GM12801 (cell line): ENCODE results near the gene KANSL3.

Source experiments
- TF ChIP-seq, protein P1 (sequence below): IDR thresholded peaks from one replicate; pipeline ENCODE4 v1.5.1; 2011; ENCODE audit warnings: control low read depth; ENCODE audit not compliant: insufficient read length; ENCODE audit errors: extremely low read depth

Gene KANSL3

DNA sequence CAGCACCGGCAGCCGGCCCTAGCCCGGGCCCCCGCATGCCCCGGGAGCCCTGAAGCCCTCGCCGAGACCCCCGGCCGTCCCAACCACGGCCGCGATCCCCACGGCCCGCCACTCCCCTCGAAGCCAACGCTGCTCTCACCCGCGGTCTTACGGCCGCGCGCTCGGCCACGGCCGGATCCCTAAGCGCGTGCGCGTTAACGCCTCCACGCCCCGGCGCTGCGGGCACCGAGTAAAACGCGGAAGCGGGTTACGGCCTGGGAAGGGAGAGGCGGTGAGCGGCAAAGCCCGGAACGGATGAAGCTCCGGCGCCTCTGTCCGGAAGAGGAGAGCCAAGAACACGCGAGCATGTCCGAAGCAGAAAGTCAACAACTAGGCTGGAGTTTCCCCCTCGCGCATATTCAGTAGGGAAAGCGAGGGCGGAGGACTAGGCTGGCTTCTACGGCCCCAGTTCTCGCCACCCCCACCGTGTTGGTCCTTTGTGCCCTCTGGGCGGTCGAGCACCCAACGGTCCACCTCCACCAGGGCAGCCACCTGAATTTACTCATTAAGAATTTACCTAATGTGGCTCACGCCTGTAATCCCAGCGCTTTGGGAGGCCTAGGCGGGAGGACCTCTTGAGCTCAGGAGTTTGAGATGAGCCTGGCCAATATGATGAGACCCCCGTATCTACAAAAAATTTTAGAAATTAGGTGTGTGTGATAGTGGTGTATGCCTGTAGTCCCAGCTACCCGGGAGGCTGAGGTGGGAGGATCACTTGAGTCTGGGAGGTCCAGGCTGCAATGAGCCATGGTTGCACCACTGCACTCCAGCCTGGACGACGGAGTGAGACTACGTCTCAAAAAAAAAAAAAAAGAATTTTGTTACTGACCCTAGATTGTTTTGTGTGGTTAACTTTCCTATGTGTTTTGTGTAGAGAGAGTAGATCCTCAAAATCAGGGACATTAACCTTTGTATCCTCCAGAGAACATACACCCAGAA is at the start of gene KANSL3:
KANSL3 (minus strand) TSS at position 169 of the 978 bp plus-strand sequence. CDS start 1,177 bp downstream, outside the sequence.
- TF ChIP-seq, protein P1, sequence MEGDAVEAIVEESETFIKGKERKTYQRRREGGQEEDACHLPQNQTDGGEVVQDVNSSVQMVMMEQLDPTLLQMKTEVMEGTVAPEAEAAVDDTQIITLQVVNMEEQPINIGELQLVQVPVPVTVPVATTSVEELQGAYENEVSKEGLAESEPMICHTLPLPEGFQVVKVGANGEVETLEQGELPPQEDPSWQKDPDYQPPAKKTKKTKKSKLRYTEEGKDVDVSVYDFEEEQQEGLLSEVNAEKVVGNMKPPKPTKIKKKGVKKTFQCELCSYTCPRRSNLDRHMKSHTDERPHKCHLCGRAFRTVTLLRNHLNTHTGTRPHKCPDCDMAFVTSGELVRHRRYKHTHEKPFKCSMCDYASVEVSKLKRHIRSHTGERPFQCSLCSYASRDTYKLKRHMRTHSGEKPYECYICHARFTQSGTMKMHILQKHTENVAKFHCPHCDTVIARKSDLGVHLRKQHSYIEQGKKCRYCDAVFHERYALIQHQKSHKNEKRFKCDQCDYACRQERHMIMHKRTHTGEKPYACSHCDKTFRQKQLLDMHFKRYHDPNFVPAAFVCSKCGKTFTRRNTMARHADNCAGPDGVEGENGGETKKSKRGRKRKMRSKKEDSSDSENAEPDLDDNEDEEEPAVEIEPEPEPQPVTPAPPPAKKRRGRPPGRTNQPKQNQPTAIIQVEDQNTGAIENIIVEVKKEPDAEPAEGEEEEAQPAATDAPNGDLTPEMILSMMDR: no peak

- TF ChIP-seq, protein P1: no peak
Measured at GRCh38 chr2:96687266-96687665, 49.2 kb upstream of the KANSL3 start.

DNA sequence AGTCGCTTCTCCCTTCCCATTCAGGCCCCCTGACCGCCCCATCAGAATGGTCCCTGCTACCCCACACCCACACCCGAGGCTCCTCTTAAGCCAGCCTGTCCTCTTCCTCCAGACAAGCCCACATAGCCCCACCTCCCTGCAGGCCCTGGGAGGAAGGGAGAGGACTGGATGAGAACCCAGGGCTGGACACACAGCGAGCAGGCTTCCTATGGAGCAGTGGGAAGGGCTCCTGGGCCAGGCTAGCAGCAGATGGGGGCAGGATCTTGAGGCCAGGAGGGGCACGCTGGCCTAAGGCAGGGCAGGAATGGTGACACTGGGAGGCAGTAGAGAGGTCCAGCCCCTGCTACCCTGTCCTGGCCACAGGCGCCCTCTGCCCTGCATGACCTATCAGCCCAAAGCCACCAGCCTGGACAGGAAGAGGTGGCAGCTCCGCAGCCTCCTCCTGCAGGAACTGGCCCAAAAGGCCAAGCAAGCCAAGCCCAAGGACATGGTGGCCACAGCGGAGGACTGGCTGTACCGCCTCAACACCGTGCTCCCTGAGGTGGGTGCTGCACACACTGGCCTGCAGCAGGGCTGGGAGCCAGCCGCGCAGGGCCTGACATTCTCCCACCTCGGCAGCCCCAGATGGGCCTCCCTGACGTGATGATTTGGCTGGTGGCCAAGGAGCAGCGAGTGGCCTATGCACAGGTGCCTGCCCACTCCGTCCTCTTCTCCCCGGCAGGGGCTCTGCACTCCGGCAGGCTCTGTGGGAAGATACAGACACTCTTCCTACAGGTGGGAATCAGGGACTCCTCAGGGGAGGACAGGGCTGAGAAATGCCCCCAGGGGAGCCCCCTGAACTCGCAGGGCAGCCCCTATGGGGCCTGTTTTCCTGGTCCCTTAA is 47.7 kb upstream of the KANSL3 start:
- TF ChIP-seq, protein P1: no peak

GRCh38 chr2:96684883-96685576 is 46.9 kb upstream of the KANSL3 start:
- TF ChIP-seq, protein P1: no peak

DNA sequence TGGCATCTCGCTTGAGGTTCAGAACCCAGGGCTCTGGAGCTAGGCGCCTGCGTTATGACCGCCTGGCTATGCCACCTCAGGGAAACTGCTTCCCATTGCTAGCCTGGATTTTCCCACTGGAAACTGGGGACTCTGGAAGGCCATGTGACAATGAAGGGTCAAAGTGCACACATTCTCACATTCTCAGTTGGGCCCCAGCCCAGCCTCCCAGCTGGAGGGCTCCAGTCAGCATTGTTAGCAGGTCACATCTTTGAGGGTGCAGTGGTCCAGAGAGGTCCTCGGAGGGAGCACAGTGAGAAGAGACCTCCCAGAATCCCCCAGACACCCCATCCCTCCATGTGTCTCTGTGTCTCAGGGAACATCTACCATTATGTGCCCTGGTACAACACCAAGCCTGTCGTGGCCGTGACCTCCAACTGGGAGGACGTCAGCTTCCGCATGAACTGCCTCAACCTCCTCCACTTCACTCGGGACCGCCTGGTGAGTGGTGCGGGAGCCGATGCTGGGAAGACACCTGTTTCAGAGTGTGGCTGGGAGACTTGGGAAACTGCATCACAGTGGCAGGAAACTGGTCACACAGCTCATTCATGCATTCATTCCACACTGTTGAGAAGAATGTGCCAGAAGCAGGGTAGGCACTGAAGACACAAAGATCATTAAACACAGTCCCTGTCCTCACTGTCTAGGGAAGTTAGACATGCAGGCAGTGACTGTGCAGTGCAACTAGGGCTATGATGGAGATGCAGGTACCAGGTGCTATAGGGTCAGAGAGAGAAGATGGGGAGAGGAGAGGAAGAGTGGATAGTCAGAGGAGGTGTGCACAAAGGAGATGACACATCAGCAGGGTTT is 46.1 kb upstream of the KANSL3 start:
- TF ChIP-seq, protein P1: no peak

- TF ChIP-seq, protein P1: no peak
Measured at GRCh38 chr2:96683307-96683706, 45.2 kb upstream of the KANSL3 start.
